ENCODE measurements around the gene IGFBP1. TPM values are rescaled to one million over a fixed set of nuclear protein-coding genes. Genes with fewer than 3 reads are reported as not detected.

Gene IGFBP1
- total and polyA plus RNA-seq, 2 experiments from 2014 or later = not detected

DNA sequence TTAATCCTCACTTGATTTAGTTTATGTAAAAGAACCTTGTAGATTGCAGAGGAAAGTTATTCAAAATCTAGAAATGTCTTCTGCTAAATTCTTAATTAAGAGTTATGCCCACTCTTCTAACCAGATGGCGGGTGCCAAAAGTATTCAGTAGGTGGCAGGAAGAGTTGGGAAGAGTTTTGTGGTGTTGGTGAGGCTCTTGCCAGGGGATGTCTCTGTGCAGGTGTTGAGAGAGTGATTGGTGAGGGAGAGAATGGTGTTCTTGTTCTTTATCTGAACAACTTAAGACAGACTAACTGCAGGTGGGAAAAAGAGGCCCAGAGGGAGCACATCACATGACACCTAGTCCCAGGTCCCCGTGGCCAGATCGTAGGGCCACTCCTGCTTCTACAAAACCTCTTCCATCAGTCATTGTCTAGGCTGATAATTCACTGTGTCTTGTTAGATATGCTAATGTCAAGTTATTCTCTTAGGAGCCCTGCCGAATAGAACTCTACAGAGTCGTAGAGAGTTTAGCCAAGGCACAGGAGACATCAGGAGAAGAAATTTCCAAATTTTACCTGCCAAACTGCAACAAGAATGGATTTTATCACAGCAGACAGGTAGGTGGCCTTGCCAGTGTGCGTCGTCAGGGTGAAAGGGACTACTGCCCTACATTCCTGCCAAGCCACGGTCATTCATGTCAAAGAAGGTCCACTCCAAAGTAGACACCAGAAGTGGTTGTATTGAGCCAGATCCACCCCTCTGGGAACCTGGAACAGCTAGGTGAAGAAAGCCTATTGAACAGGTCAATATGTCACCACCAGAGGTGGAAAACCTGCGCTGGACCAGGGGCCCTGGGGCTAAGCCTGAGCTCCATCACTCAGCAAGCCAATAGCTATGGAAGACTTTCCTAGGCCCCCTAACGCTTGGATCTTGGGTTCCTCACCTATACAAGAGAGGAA, 3.4 kb downstream of the IGFBP1 start (continued):
- no peak for TF ChIP-seq REST (IDR thresholded peaks at IDR 0.05; ENCODE audit: unreplicated experiment)
- TF ChIP-seq ZNF331 (CRISPR knock-in tag; IDR thresholded peaks at IDR 0.05; ENCODE audit: low read depth) = no peak
- TF ChIP-seq, protein P1, sequence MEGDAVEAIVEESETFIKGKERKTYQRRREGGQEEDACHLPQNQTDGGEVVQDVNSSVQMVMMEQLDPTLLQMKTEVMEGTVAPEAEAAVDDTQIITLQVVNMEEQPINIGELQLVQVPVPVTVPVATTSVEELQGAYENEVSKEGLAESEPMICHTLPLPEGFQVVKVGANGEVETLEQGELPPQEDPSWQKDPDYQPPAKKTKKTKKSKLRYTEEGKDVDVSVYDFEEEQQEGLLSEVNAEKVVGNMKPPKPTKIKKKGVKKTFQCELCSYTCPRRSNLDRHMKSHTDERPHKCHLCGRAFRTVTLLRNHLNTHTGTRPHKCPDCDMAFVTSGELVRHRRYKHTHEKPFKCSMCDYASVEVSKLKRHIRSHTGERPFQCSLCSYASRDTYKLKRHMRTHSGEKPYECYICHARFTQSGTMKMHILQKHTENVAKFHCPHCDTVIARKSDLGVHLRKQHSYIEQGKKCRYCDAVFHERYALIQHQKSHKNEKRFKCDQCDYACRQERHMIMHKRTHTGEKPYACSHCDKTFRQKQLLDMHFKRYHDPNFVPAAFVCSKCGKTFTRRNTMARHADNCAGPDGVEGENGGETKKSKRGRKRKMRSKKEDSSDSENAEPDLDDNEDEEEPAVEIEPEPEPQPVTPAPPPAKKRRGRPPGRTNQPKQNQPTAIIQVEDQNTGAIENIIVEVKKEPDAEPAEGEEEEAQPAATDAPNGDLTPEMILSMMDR (conservative IDR thresholded peaks at IDR 0.05; ENCODE audit: low read depth in 2 of 2) = no peak

- Histone ChIP-seq H3K9me2 (ENCODE audit: insufficient read depth) (0 out of 2 replicates have a peak, but pooled peaks cover 3% of the 10 kb centered on the region), H3K4me3 (no peak overlapping the region), H3K4me1 (ENCODE audit: insufficient read depth) (peaks cover 17% of the 10 kb centered on the region), H3K27ac (ENCODE audit: low read depth) (no peak overlapping the region), H3K79me2 (replicated peaks; ENCODE audit: insufficient read depth) (no peaks in the 10 kb centered on the region), H3F3A (replicated peaks; ENCODE audit: low read depth) (no peaks in the 10 kb centered on the region), H3K27me3 (ENCODE audit: insufficient read depth) (peaks cover 34% of the 10 kb centered on the region), H3K36me3 (ENCODE audit: insufficient read depth) (no peaks in the 10 kb centered on the region), H2AFZ (no peak overlapping the region), H4K20me1 (replicated peaks; ENCODE audit: insufficient read depth) (no peaks in the 10 kb centered on the region; the same call in 1 of the 2 replicates), H3K4me2 (no peak overlapping the region)
- ATAC-seq (no peak), DNase-seq (ENCODE audit: low spot score) (no peak)
- H3K4me1 Mint-ChIP-seq = peaks cover 16% of the 10 kb centered on the region
- no peaks in the 10 kb centered on the region; the same call in 2 of the 3 replicates for H3K9me3 Mint-ChIP-seq
- no peak overlapping the region for H3K4me3 Mint-ChIP-seq
- no peaks in the 10 kb centered on the region for H3K36me3 Mint-ChIP-seq (ENCODE audit: low read depth)
- H3K27me3 Mint-ChIP-seq (ENCODE audit: insufficient read depth, low read depth, poor library complexity) = peaks cover 32% of the 10 kb centered on the region
- H3K27ac Mint-ChIP-seq = no peak overlapping the region
- TF ChIP-seq CREB1 (CRISPR knock-in tag; IDR thresholded peaks at IDR 0.05; ENCODE audit: low read depth) (no peak), EZH2 (IDR thresholded peaks at IDR 0.05; ENCODE audit: low read depth, unreplicated experiment) (no peak), ZNF114 (CRISPR knock-in tag; IDR thresholded peaks at IDR 0.05) (no peak), REST (IDR thresholded peaks at IDR 0.05; ENCODE audit: unreplicated experiment) (no peak), ETS1 (IDR thresholded peaks at IDR 0.05) (no peak), POLR2AphosphoS5 (IDR thresholded peaks at IDR 0.05; ENCODE audit: low read depth) (no peak), EZH2phosphoT487 (IDR thresholded peaks at IDR 0.05; ENCODE audit: unreplicated experiment) (no peak), STAT1 (IDR thresholded peaks at IDR 0.05; ENCODE audit: unreplicated experiment) (no peak), NANOG (IDR thresholded peaks at IDR 0.05; ENCODE audit: borderline replicate concordance) (no peak), ZNF331 (CRISPR knock-in tag; IDR thresholded peaks at IDR 0.05; ENCODE audit: low read depth) (no peak), JUNB (IDR thresholded peaks at IDR 0.05; ENCODE audit: unreplicated experiment) (no peak)
- TF ChIP-seq, protein P1 (conservative IDR thresholded peaks at IDR 0.05; ENCODE audit: low read depth in 2 of 2) = no peak
Measured at GRCh38 chr7:45892407-45893035, 4.2 kb downstream of the IGFBP1 start.
